ENCODE measurements around the gene SSPN. TPM values are rescaled to one million over a fixed set of nuclear protein-coding genes. Genes with fewer than 3 reads are reported as not detected.

Gene SSPN
- total RNA-seq, 1 experiment from 2014 or later, result 1.8 TPM

- CTCF ChIA-PET, result interaction anchor here (1.0 to 1.7 kb wide), 2 partner anchors 9 to 73 kb away, joined by 3 to 7 read pairs; no protein-coding TSS in a partner anchor
- POLR2A ChIA-PET, result no interaction called here
- ATAC-seq, result peak; percentile 80
Observed at GRCh38 chr12:26195641-26196420, 458 bp downstream of the SSPN start.

More at GRCh38 chr12:26195641-26196420, 458 bp downstream of the SSPN start:
- Mint-ChIP-seq H3K27me3 (ENCODE audit: low read depth) (peaks cover 38% of the 10 kb centered on the region), H3K4me3 (peak overlapping the region; percentile 86), H3K9me3 (no peaks in the 10 kb centered on the region), H3K4me1 (peaks cover 14% of the 10 kb centered on the region), H3K27ac (no peak overlapping the region), H3K36me3 (no peaks in the 10 kb centered on the region)
- peak; percentile 39 for DNase-seq (ENCODE audit: low spot score)
- no peak for TF ChIP-seq TCF7 (CRISPR knock-in tag; IDR thresholded peaks at IDR 0.05; ENCODE audit: low read depth)
- 0 out of 2 replicates have a peak, but pooled peaks have one; percentile 10 for TF ChIP-seq ZNF416 (CRISPR knock-in tag; IDR thresholded peaks at IDR 0.05)
- no peak for TF ChIP-seq NR1H2 (CRISPR knock-in tag; IDR thresholded peaks at IDR 0.05)
- TF ChIP-seq HMGXB4 (CRISPR knock-in tag; IDR thresholded peaks at IDR 0.05), result 0 out of 2 replicates have a peak, but pooled peaks have one; percentile 12
- TF ChIP-seq MAX (CRISPR knock-in tag; IDR thresholded peaks at IDR 0.05), result peak; percentile 62; the same call in 1 of the 2 replicates
- TF ChIP-seq ZNF138 (CRISPR knock-in tag; conservative IDR thresholded peaks at IDR 0.05), result no peak
- TF ChIP-seq NR3C1 (CRISPR knock-in tag; conservative IDR thresholded peaks at IDR 0.05; ENCODE audit: low read depth), result 0 out of 2 replicates have a peak, but pooled peaks have one; percentile 66
- no peak for TF ChIP-seq STAT6 (CRISPR knock-in tag; conservative IDR thresholded peaks at IDR 0.05; ENCODE audit: low read depth)
- TF ChIP-seq SOX15 (CRISPR knock-in tag; IDR thresholded peaks at IDR 0.05), result no peak
- TF ChIP-seq FOXP4 (CRISPR knock-in tag; IDR thresholded peaks at IDR 0.05), result peak; percentile 51; the same call in 1 of the 2 replicates
- TF ChIP-seq SMAD4 (CRISPR knock-in tag; IDR thresholded peaks at IDR 0.05), result no peak
- peak; percentile 25; the same call in 1 of the 2 replicates for TF ChIP-seq FOXP1 (CRISPR knock-in tag; IDR thresholded peaks at IDR 0.05; ENCODE audit: borderline replicate concordance)
- no peak for TF ChIP-seq CREB1 (CRISPR knock-in tag; IDR thresholded peaks at IDR 0.05)
- no peak for TF ChIP-seq USF2 (CRISPR knock-in tag; IDR thresholded peaks at IDR 0.05)
- no peak for TF ChIP-seq MYBL2 (CRISPR knock-in tag; IDR thresholded peaks at IDR 0.05)
- 0 out of 2 replicates have a peak, but pooled peaks have one; percentile 28 for TF ChIP-seq FOXK1 (CRISPR knock-in tag; IDR thresholded peaks at IDR 0.05)
